GM18907 (cell line): ENCODE measurements around the gene ATP8B2.
"Not testable (repeated sequence)": the region's sequence is repeated elsewhere in the genome, so short reads cannot be mapped to it uniquely, and the experiment has no call there.

ENCODE experiments used
- ATAC-seq: cut with Tn5 transposase; IDR thresholded peaks from one replicate; pipeline ENCODE4 v1.9.1; 2021; ENCODE audit warnings: mild to moderate bottlenecking, moderate library complexity; ENCODE audit not compliant: unreplicated experiment

Gene ATP8B2, protein sequence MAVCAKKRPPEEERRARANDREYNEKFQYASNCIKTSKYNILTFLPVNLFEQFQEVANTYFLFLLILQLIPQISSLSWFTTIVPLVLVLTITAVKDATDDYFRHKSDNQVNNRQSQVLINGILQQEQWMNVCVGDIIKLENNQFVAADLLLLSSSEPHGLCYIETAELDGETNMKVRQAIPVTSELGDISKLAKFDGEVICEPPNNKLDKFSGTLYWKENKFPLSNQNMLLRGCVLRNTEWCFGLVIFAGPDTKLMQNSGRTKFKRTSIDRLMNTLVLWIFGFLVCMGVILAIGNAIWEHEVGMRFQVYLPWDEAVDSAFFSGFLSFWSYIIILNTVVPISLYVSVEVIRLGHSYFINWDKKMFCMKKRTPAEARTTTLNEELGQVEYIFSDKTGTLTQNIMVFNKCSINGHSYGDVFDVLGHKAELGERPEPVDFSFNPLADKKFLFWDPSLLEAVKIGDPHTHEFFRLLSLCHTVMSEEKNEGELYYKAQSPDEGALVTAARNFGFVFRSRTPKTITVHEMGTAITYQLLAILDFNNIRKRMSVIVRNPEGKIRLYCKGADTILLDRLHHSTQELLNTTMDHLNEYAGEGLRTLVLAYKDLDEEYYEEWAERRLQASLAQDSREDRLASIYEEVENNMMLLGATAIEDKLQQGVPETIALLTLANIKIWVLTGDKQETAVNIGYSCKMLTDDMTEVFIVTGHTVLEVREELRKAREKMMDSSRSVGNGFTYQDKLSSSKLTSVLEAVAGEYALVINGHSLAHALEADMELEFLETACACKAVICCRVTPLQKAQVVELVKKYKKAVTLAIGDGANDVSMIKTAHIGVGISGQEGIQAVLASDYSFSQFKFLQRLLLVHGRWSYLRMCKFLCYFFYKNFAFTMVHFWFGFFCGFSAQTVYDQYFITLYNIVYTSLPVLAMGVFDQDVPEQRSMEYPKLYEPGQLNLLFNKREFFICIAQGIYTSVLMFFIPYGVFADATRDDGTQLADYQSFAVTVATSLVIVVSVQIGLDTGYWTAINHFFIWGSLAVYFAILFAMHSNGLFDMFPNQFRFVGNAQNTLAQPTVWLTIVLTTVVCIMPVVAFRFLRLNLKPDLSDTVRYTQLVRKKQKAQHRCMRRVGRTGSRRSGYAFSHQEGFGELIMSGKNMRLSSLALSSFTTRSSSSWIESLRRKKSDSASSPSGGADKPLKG

GRCh38 chr1:154324669-154325582 is at the start of gene ATP8B2:
ATP8B2 (plus strand) TSS chr1:154325525; CDS start chr1:154328142, 2,617 bp downstream.
- ATAC-seq: no peak

DNA sequence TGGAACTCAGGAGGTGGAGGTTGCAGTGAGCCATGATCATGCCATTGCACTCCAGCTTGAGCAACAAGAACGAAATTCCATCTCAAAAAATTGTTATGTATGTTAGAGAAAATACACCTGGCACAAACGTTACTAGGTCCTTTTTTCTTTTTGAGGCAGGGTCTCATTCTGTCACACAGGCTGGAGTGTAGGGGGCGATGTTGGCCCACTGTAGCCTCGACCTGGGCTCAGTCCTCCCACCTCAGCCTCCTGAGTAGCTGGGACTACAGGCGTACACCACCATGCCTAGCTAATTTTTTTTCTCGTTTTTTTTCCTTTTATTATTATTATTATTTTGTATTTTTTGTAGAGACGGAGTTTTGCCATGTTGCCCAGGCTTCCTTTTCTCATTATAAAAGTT is 48.5 kb upstream of the ATP8B2 start:
- ATAC-seq: no peak

- not testable (repeated sequence) for ATAC-seq
These were observed 37.7 kb upstream of the ATP8B2 start for GRCh38 chr1:154287591-154287990.

GRCh38 chr1:154288661-154289060 is 36.7 kb upstream of the ATP8B2 start:
- no peak for ATAC-seq

- ATAC-seq: no peak
These were observed 34.4 kb upstream of the ATP8B2 start for GRCh38 chr1:154290921-154291320.

DNA sequence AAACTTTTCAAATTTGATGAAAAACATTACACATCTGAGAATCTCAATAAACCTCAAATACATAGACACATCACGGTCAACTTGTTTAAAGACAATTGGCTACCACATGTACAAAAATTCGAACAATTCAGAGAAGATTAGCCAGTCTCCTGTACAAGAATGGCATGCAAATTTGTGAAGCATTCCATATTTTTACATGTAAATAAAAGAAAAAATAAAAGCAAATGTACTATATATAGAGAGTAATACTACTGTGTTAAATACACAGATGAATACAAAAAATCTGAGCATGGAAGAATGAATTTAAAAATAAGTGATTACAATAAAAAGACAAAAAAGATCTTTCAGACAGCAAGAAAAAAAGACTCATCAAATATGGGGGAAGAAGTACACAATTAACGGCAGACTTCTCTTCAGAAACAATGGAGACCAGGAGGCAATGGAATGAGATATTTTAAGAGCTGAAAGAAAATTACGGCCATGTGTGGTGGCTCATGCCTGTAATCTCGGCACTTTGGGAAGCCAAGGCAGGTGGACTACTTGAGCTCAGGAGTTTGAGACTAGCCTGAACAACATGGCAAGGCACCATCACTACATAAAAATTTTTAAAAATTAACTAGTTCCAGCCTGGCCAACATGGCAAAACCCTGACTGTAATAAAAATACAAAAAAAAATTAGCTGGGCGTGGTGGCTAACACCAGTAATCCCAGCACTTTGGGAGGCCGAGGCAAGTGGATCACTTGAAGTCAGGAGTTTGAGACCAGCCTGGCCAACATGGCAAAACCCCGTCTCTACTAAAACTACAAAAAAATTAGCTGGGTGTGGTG is 29.7 kb upstream of the ATP8B2 start:
- ATAC-seq: no peak

DNA sequence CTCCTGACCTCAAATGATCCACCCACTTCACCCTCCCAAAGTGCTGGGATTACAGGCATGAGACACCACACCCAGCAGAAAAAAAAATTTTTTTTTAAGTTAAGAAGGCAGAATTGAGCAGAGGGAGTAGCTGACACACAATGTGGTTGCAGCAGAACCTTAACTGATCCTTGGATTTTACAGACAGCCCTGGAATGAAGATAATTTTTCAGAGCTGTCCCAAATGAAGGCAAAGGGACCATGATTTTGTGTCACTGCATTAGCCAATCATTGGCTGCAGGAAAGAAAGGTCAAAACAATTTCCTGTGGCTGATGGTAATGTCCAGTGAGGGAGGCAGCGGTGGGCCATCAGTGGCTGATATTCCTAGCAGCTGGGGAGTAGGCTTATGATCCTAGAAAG is 23.7 kb upstream of the ATP8B2 start:
- ATAC-seq: no peak

DNA sequence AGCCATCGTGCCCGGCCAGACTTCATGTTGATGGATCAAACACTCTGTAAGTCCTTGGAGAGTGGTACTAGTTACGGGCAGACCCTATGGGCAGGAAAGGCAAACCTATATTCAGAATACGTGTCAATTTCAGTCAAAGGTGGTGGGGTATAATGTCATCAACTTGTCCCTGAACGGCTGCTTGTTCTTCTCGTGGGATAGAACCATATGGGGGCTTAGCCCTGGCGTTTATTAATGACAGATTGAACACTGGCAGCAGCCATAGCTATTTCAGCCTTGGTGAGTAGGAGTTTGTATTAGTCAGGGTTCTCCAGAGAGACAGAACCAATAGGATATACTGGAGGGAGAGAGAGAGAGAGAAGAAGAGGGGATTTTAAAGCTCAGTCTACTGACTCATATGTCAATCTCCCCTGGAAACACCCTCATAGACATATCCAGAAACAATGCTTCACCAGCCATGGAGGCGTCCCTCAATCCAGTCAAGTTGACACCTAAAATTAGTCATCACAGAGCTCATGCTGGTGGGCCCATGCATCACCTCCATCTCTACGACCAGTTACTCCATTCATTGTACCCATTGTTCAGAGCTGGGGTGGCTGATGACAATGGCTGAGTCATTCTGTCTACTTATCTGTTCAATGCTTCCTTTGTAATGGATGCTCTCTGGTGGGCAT is 20.5 kb upstream of the ATP8B2 start:
- no peak for ATAC-seq

DNA sequence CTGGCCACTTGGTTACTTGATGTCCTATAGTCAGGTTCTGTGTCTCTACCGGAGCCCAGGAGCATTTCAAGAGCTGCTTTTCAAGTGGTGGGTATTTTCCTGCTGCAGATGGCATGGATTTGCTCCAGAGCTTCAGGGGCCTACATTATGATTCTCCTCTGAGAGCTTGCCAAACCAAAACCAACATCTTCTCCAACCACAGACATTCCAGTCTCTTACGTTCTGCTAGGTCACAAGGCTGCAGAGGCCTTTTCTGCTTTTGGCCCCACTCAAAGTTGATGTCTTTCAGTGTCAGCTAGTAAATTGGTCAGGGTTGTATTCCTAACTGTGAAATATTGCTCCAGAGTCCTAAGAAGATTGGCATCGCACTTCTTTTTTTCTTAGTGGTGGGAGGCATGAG is 19.2 kb upstream of the ATP8B2 start:
- ATAC-seq: no peak

- not testable (repeated sequence) for ATAC-seq
These were observed 17.6 kb upstream of the ATP8B2 start for GRCh38 chr1:154307670-154308270.

DNA sequence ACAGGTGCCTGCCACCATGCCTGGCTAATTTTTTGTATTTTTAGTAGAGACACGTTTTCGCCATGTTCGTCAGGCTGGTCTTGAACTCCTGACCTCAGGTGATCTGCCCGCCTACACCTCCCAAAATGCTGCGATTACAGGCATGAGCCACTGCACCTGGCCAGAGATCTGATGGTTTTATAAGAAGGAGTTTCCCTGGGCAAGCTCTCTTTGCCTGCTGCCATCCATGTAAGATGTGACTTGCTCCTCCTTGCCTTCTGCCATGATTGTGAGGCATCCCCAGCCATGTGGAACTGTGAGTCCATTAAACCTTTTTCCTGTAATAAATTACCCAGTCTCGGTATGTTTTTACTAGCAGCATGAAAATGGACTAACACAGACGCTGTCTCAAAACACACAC is 16.2 kb upstream of the ATP8B2 start:
- ATAC-seq: not testable (repeated sequence)

DNA sequence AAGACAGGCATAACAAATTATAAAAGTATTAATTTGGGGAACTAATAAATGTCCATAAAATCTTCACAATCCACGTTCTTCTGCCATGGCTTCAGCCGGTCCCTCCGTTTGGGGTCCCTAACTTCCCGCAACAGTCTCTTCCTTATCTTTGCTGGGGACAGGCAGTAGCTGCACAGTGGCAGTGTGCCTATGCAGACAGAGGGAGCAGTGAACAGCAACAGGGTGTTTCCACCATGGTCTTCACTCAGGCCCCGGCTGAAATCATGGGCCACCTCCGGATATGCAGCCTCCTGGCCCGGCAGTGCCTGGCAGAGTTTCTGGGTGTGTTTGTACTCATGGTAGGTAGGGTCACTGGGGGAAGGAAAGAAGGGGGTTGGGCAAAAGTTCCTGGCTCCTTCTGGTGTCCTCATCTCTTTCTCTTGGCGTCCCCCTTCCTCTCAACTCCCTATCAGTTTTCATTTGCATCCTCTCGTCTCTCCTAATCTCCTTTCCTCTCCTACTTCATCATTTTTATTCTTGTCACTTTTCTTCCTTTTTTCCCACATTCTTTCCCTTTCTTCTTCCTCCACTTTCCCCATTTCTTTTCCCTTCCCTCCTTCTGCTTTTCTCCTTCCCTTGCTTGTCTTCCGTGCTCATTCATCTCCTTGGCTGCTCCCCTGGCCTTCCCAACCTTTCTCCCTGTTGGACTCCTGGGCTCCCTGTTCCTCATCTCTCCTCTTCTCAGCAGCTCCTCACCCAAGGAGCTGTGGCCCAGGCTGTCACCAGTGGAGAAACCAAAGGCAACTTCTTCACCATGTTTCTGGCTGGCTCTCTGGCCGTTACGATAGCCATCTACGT is 12.9 kb upstream of the ATP8B2 start:
- ATAC-seq: not testable (repeated sequence)

- no peak for ATAC-seq
These were observed 12.3 kb upstream of the ATP8B2 start for GRCh38 chr1:154313066-154313356.

DNA sequence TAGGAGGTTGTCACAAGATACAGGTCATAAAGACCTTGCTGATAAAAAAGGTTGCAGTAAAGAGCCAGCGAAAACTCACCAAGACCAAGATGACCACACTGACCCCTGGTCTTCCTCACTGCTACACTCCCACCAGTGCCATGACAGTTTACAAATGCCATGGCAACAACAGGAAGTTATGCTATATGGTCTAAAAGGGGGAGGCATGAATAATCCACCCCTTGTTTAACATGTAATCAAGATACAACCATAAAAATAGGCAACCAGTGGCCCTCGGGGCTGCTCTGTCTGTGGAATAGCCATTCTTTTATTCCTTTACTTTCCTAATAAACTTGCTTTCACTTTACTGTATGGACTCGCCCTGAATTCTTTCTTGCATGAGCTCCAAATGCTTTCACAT is 11.1 kb upstream of the ATP8B2 start:
- not testable (repeated sequence) for ATAC-seq

DNA sequence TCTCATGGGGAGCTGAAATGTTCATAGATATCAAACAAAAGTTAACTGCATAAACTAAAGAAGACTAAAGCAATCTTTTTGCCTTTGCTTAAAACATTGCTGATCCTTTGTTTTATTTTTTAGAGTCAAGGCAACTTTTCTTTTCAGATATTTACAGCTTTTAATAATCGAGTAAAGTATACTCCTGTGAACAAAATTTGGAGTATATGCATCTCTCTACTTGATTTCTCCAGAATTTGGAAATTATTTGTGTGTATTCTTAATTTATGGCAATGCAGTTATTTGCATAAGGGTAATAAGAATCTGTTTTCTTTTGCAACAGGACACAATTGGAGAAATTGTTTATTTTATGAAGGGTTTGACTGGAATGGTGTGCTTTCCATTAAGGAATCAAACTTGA is 8.6 kb upstream of the ATP8B2 start:
- ATAC-seq: no peak

DNA sequence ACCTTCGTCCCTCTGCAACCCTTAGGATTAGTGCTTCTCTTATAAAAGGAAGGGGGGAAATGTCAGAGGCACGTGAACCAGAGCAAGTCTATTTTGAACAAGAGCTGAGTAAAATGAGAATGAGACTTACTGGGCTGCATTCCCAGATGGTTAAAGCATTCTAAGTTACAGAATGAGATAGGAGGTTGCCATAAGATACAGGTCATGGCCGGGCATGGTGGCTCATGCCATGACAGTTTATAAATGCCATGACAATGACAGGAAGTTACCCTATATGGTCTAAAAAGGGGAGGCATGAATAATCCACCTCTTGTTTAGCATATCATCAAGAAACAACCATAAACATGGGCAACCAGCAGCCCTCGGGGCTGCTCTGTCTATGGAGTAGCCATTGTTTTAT is 6.9 kb upstream of the ATP8B2 start:
- ATAC-seq: no peak

- ATAC-seq: no peak
These were observed 4.3 kb upstream of the ATP8B2 start, which contains the start of gene AQP10 for GRCh38 chr1:154320882-154321608. AQP10 (plus strand) TSS chr1:154321093; CDS start chr1:154321156, 63 bp downstream.
